Kidney epithelial cell (primary cell): ENCODE results near the gene NEDD4L. TPM values are rescaled to one million over a fixed set of nuclear protein-coding genes. Genes with fewer than 3 reads are reported as not detected.
"Not testable (repeated sequence)": the region's sequence is repeated elsewhere in the genome, so short reads cannot be mapped to it uniquely, and the experiment has no call there.

ENCODE experiments used
- DNase-seq: peaks from one replicate; pipeline ENCODE4 v3.0.0-alpha.2; 2010; ENCODE audit warnings: low read depth
- H3K27me3 ChIP-seq: 2 replicates; pipeline ENCODE4 v1.6.0; 2011; ENCODE audit warnings: low read length; ENCODE audit not compliant: control insufficient read depth, insufficient read depth
- H3K36me3 ChIP-seq: 2 replicates; pipeline ENCODE4 v1.5.1; 2011; ENCODE audit warnings: low read length; ENCODE audit not compliant: control insufficient read depth, insufficient read depth
- H3K4me3 ChIP-seq: 2 replicates; pipeline ENCODE4 v1.5.1; 2011; ENCODE audit warnings: low read depth, mild to moderate bottlenecking, control low read depth, low read length
- CTCF ChIP-seq: IDR thresholded peaks from 2 replicates; pipeline ENCODE4 v1.5.1; 2011; ENCODE audit warnings: mild to moderate bottlenecking, moderate library complexity, low read length, control low read depth, inconsistent platforms; ENCODE audit not compliant: insufficient read depth, poor library complexity, severe bottlenecking
- total RNA-seq: library from RNA; depleted of rRNA; stranded (reverse); fragments of >200 nt; gene quantifications from 2 replicates; pipeline ENCODE4 v1.2.3, GENCODE V29; 2015

NEDD4L gene
- total RNA-seq: 88.3 and 94.1 TPM in 2 replicates

- no peak for DNase-seq
- H3K4me3 ChIP-seq: peak within 1 kb of the TSS; percentile 74
- H3K36me3 ChIP-seq: no peaks in the 10 kb centered on the region
- TF ChIP-seq CTCF: peak; percentile 96
- no peaks in the 10 kb centered on the region for H3K27me3 ChIP-seq
These were observed at the start of gene NEDD4L for GRCh38 chr18:58043491-58044369. Gene NEDD4L (plus strand): TSS chr18:58044226. CDS start chr18:58044661, 435 bp downstream.

- DNase-seq: no peak
- Histone ChIP-seq H3K4me3 (no peak overlapping the region), H3K36me3 (no peaks in the 10 kb centered on the region), H3K27me3 (no peaks in the 10 kb centered on the region)
- TF ChIP-seq CTCF: no peak
These were observed 48.7 kb upstream of the NEDD4L start for GRCh38 chr18:57995331-57995730.

GRCh38 chr18:57996894-57997293, 47.1 kb upstream of the NEDD4L start:
- not testable (repeated sequence) for H3K4me3 ChIP-seq, H3K27me3 ChIP-seq, DNase-seq, H3K36me3 ChIP-seq

GRCh38 chr18:57997820-57998219, 46.2 kb upstream of the NEDD4L start:
- no peak overlapping the region for H3K4me3 ChIP-seq
- H3K36me3 ChIP-seq: no peaks in the 10 kb centered on the region
- no peaks in the 10 kb centered on the region for H3K27me3 ChIP-seq
- DNase-seq: no peak
- TF ChIP-seq CTCF: no peak

GRCh38 chr18:57998461-57998860, 45.6 kb upstream of the NEDD4L start:
- H3K36me3 ChIP-seq: no peaks in the 10 kb centered on the region
- no peak for DNase-seq
- no peak overlapping the region for H3K4me3 ChIP-seq
- no peak for TF ChIP-seq CTCF
- no peaks in the 10 kb centered on the region for H3K27me3 ChIP-seq

- no peaks in the 10 kb centered on the region for H3K36me3 ChIP-seq
- no peaks in the 10 kb centered on the region for H3K27me3 ChIP-seq
- TF ChIP-seq CTCF: no peak
- peak; percentile 49 for DNase-seq
- no peak overlapping the region for H3K4me3 ChIP-seq
These were observed 39.7 kb upstream of the NEDD4L start for GRCh38 chr18:58004317-58004716.
